ENCODE data around the gene SH3RF1.
"Not testable (repeated sequence)": the region's sequence is repeated elsewhere in the genome, so short reads cannot be mapped to it uniquely, and the experiment has no call there.

Gene SH3RF1
- 2.6 to 22.8 (median 18.0) reads per million in 17 experiments for total RNA-seq

DNA sequence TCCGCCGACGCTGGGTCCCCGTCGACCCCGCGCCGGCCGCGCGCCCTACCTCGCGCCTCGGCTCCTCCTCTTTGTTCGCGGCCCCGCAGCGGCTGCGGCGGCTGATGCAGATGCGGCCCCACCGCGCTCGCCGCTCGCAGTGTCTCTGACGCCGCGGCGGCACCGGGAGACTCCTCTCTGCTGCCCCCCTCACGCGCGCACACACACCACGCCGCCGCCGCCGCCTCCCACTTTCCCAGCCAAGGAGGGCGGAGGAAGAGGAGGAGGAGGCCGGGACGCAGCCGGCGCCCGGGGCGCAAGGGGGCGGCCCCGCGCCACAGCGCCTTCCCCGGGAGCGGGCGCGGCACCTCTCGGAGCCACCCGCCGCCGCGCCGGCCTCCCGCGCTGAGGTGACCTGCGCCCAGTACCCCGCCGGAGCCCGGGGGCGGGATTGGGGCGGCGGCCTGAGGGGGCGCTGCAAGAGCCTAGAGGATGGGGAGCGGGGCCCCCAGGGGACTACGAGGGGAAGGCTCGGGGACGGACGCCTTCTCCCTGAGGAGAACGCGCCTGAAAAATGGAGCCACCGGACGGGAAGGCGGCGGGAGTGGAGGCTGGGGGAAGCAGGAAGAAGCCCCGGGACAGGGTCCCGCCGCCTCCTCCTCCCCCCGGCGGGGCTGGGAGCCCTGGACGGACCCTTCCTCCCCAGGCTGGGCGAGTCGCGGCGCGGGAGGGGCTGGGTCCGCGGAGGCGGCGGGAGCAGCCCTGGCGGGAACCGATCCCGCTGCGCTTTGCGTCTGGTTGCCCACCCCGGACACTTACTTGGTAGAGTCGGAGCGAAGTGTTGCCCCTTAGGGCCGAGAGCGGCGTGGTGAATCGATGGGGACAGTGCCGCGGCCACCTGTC, at the start of gene SH3RF1:
Gene SH3RF1 (minus strand): TSS at position 147 of the 882 bp plus-strand sequence. CDS start 1,744 bp downstream, outside the sequence.
- DNase-seq, result peak; percentile 67 to 90 (median 80)

- DNase-seq, result no peak
Measured at GRCh38 chr4:169315530-169316343, 45.0 kb upstream of the SH3RF1 start.

GRCh38 chr4:169314906-169315305, 44.1 kb upstream of the SH3RF1 start:
- DNase-seq, result no peak

DNA sequence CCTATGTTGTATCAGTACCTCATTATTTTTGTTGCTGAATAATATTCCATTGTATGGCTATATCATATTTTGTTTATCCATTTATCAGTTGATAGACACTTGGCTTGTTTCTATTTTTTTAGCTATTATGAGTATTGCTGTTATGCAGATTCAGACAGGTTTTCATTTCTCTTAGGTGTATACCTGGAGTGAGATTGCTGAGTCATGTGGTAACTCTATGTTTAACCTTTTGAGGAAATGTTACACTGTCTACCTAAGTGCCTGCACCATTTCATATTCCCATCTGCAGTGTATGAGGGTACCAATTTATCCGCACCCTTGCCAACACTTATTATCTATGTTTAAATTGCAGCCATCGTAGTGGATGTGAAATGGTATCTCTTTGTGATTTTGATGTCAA, 43.0 kb upstream of the SH3RF1 start:
- DNase-seq, result no peak

DNA sequence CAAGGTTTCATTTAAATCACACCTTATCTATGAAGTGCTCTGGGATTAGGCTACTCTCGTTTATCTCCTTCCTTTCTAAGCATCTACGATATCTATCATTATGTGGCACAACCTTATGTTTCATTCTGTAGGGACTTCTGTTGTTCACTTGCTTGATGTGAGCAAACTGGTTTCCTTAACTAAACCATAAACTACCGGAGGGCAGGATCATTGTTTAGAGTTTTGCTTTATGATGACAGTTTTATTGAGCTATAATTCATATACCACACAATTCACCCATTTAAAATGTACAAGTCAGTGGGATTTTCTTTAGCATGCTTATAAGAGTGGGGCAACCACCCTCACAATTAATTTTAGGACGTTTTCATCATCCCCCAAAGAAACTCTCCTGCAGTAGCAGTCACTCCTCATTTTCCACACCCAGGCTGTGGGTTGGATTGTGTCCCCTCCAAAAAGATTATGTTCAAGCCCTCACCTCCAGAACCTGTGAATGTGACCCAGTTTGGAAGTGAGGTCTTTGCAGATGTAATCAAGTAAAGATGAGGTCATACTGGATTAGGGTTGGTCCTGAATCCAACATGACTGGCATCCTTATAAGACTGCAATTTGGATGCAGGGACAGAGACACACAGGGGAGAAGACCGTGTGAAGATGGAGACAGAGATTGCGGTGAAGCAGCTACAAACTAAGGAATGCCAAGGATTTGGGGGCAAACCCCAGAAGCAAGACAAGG, 42.1 kb upstream of the SH3RF1 start:
- no peak for DNase-seq

DNA sequence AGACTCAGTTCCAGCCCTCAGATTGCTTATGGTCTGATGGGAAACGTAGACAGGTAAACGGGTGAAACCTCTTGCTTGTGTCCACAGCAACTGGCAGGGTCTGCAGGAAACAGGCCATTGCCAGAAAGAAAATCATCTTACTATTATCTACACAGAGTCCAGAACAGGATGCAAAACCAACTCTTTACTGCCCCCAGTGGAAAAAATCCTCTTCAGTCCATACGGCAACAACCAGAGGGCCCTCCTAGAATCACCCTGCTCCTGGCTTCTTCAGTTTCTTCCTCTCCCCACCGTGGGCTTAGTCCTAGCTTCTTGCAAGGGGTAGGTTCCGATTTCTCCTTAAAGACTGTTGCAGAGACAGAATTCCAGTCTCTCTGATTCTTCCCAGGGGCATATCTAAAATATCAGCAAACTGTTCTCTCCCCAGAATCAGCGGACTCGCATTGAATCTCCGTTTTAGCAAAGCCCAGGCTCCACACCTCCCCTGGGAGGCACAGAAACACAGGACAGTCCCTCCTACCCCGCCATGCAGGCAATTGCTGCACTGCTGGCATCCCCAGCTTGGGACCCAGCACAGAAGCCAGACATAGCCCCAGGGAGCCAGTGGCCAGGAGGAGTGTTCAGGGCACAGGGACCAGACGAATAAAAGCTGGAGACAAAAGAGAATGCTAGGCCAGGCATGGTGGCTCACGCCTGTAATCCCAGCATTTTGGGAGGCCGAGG, 41.0 kb upstream of the SH3RF1 start:
- peak; percentile 72 to 86 (median 74) for DNase-seq

DNA sequence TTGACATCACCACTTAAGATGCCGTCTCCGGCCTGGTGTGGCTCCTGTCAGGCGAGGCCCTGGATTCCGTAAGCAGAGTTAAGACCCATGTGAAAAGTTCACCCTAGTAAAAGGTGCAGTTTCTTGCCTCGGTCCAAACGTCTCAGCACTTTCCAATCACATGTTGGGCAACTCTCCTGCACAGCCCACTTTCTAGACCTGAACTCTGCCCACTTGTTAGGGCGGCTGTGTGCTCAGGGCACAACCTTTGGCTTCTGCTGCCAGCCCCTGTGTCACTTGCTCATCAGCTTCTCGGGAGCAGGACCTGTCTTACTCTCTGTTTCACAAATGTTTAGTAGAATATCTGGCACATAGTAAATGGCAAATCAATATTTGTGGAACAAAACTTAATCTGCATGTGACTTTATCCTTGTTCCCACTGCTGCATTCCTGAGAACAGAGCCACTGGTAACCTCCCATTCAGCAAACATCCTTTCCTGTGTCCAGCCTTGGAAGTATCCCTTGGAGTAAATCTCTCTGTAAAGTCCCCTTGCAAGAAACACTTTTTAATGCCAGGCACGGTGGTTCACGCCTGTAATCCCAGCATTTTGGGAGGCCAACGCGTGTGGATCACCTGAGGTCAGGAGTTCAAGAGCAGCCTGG, 38.7 kb upstream of the SH3RF1 start:
- DNase-seq, result no peak

DNA sequence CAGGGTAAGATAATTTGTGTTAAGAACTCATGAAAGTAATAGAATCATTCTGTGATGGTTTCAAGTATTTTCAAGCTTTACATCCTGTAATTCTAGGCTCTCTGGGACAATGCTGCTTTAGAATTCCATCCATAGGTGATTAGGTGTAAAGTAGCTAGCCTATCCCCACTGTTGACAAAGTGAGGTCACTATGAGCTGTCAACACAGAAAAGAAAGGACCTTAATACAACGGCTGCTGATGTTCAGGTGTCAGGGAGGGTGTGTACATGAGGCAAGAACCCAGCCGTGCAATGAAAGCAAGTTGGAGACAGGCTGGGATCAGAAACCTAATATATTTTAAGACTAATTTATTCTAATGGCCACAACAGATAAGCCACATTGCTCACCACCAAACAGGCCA, 36.8 kb upstream of the SH3RF1 start:
- DNase-seq, result no peak

GRCh38 chr4:169305651-169306050, 34.9 kb upstream of the SH3RF1 start:
- no peak for DNase-seq

- DNase-seq, result no peak
Measured at GRCh38 chr4:169305173-169305572, 34.4 kb upstream of the SH3RF1 start.

DNA sequence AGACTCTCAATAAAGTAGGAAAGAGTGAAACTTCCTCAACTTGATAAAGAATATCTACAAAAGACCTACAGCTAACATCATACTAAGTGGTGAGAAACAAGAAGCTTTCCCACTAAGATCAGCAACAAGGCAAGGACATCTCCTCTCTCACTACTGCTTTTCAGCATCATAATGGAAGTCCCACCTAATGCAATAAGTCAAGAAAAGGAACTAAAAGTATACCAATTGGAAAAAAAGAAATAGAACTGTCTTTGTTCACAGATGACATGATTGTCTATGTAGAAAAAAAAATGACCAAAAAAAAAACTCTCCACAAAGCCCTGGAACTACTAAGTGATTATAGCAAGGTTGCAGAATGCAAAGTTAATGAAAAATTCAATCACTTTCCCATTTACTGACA, 25.1 kb upstream of the SH3RF1 start:
- peak in 3 of 4 experiments; percentile 35 to 73 (median 70) for DNase-seq

DNA sequence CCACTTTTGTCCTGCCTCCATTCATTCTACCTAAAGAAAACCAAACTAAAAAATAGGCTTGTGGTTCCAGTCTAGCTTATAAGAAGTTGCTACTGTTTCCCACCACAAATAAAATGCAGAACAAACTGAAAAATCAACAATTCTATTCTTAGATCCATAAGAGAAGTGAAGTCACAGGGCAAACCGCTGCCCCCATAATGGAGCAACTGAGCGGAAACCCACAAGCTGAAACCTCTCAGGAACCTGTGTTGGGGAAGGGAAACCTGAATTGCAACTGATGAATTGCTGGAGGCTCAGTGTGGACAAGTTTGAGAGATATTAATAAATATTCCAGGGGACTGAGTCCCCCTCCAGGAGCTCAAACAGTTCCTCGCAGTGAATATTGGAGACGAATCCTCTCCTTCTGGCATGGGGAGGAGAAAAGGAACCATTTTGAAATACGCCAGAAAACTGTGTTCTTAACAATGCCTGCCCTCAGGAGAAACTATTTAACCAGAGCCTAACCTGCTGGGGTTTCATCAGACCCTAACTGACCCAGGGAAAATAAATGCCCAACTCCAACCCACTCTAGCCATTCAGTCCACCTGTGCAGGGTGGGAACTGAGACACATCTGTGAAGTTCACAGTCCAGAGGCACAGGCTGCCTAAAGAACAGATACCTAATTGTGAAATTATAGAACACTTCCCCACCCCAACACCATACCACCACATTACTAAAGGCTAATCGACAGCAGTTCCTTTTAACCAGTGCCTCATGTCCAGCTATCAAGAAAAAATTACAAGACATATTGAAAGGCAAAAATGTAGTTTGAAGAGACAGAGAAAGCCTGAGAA, 22.8 kb upstream of the SH3RF1 start:
- peak; percentile 61 to 88 (median 82) for DNase-seq

DNA sequence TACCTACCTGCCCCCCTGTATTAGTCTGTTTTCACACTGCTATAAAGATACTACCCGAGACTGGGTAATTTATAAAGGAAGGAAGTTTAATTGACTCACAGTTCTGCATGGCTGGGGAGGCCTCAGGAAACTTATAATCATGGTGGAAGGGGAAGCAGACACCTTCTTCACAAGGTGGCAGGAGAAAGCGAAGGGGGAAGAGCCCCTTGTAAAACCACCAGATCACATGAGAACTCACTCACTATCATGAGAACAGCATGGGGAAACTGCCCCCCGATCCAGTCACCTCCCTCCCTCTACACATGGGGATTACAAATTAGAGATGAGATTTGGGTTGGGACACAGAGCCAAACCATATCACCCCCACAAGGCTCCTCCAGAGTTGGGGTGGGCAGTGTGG, 17.2 kb upstream of the SH3RF1 start:
- DNase-seq, result not testable (repeated sequence)

GRCh38 chr4:169286562-169287301, 16.0 kb upstream of the SH3RF1 start:
- DNase-seq, result peak in 3 of 4 experiments; percentile 26 to 50 (median 32)

GRCh38 chr4:169283114-169283509, 12.4 kb upstream of the SH3RF1 start:
- no peak for DNase-seq

DNA sequence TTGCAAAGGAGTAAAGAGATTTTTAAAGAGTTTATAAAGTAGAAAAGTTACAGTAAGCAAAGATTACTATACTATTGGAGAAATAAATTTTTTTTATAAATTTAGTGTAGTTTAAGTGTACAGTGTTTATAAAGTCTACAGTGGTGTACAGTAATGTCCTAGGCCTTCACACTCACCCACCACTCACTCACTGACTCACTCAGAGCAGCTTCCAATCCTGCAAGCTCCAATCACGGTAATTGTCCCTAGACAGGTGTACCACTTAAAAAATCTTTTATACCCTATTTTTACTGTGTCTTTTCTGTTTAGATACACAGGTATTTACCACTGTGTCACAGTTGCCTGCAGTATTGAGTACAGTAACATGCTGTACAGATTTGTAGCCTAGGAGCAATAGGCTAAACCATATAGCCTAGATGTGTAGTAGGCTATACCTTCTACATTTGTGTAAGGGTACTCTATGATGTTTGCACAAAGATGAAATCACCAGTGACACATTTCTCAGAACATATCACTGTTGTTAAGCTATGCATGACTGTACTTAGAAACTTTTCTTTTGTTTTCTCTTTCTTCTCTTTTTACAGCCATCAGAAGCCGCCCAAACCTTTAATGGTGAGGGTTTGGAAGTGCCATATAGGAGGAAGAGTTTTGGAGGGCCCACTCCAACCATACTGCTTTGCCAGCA, 11.8 kb upstream of the SH3RF1 start:
- DNase-seq, result no peak

DNA sequence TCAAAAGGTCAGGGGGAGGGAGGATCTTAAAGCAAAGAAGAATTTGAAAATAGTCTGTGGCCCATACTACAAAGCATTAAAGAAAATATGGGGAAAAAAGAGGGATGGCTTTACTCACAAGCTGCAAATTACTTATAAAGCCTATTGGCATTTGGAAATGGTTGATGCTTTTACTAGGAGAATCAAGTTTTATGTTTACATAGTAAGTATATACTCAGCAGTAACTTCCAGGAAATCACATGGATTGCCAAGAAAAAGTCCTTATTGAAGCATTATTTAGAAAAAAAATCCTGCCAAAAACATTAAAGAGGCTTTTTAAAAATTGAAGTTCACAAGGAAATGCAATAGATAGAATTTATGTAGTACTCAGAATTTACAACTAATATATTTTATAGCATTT, 8.4 kb upstream of the SH3RF1 start:
- peak in 1 of 4 experiments; percentile 24 for DNase-seq

DNA sequence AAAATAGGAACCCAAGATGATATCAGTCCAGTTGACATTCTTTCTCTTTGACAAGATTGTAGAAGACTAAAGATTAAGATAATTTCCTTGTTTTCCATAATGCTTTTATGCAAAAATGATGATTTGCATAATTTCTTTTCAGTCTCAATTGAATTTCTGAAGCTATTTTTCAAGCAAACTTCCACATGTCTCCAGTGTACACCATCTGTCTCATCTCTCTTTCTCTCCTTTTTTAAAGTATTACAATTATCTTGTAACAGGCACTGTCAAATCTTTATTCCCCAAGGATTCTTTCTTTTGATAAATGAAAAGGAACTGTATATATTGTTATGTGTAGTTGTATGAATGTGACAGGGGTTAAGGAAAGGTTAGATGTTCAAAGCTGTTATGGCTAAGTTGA, 7.9 kb upstream of the SH3RF1 start:
- no peak for DNase-seq

GRCh38 chr4:169277838-169278237, 7.1 kb upstream of the SH3RF1 start:
- DNase-seq, result not testable (repeated sequence)
